Breast epithelium (tissue), 4 donors: ENCODE results near the gene LANCL2. TPM values are rescaled to one million over a fixed set of nuclear protein-coding genes. Genes with fewer than 3 reads are reported as not detected.

Experiments used
- DNase-seq, 2 donors: peaks; one replicate each; pipeline ENCODE4 v3.0.0-alpha.2; 2019; ENCODE audit warnings: low spot score in 2 of 2
- H3K27ac ChIP-seq, 2 donors: fragments of 200-600 bp; sonication (generic) in 1 of 2; one replicate each; pipeline ENCODE4 v1.5.1; 2016 to 2019; ENCODE audit warnings: mild to moderate bottlenecking in 1 of 2
- H3K27me3 ChIP-seq, 2 donors: fragments of 200-600 bp; sonication (generic) in 1 of 2; one replicate each; pipeline versions ENCODE4 v1.5.1 to v1.6.0; 2017 to 2019; ENCODE audit warnings: control low read depth in 1 of 2, mild to moderate bottlenecking in 1 of 2
- H3K36me3 ChIP-seq: fragments of 200-600 bp; one replicate; pipeline ENCODE4 v1.5.1; 2019
- H3K4me1 ChIP-seq, 2 donors: fragments of 200-600 bp; sonication (generic); one replicate each; pipeline ENCODE4 v1.5.1; 2016 to 2019; ENCODE audit warnings: control low read depth in 1 of 2
- H3K4me3 ChIP-seq, 3 donors: fragments of 200-600 bp; sonication (generic); 1 replicate in 2 of 3; 2 replicates in 1 of 3; pipeline ENCODE4 v1.5.1; 2016 to 2019; ENCODE audit warnings: mild to moderate bottlenecking in 3 of 3, moderate library complexity in 2 of 3
- H3K9me3 ChIP-seq, 2 donors: fragments of 200-600 bp; sonication (generic) in 1 of 2; one replicate each; pipeline ENCODE4 v1.5.1; 2016 to 2019; ENCODE audit warnings: control low read depth in 1 of 2
- POLR2A ChIP-seq: fragments of 450-650 bp; IDR thresholded peaks from one replicate; pipeline ENCODE4 v1.6.1; 2016; ENCODE audit warnings: antibody characterized with exemption, mild to moderate bottlenecking, moderate library complexity
- POLR2AphosphoS5 ChIP-seq, 3 donors: sonication (generic); formaldehyde crosslinking; IDR thresholded peaks; one replicate each; pipeline ENCODE4 v1.6.1; 2017; ENCODE audit warnings: antibody characterized with exemption in 3 of 3
- intact Hi-C: fragments of 100-400 bp; cut with DNase I; formaldehyde crosslinking; loops from one replicate; pipeline ENCODE4 v1.15.1; 2023; ENCODE audit warnings: low total_unique reads
- total RNA-seq, 3 donors: library from RNA; depleted of rRNA; stranded (reverse); fragments of >200 nt; gene quantifications; one replicate each; pipeline ENCODE4 v1.1.0, GENCODE V29; 2016
- TF ChIP-seq, protein P1 (sequence below), 3 donors: fragments of 450-650 bp; IDR thresholded peaks; one replicate each; pipeline ENCODE4 v1.5.1; 2016 to 2017; ENCODE audit warnings: antibody characterized with exemption in 3 of 3, mild to moderate bottlenecking in 3 of 3, moderate library complexity in 3 of 3

The LANCL2 gene, protein sequence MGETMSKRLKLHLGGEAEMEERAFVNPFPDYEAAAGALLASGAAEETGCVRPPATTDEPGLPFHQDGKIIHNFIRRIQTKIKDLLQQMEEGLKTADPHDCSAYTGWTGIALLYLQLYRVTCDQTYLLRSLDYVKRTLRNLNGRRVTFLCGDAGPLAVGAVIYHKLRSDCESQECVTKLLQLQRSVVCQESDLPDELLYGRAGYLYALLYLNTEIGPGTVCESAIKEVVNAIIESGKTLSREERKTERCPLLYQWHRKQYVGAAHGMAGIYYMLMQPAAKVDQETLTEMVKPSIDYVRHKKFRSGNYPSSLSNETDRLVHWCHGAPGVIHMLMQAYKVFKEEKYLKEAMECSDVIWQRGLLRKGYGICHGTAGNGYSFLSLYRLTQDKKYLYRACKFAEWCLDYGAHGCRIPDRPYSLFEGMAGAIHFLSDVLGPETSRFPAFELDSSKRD
- 10 to 100 TPM; 11.8 to 22.4 (median 20.2) TPM for total RNA-seq

DNA sequence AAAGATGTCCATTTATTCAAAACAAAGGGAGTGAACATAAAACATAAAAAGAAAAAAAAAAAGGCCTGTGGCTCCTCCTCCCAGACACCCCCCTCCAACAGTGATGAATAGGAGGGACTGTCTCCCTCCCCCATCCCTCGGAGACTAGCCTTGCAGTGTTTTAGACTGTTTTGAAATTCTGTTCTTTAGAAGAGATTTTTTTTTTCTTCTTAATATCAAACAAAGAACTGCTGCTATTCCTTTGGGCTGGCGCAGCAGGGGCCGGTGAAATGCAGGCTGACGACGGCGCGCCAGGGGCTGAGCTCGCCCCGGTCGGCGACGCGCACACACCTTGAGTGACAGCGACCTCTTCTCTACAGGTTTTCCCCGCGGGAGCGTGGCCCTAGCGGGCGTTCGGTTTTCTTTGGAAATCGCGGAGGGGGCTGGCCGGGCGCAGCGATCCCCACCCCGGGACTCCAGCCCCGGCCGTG lies at the start of gene LANCL2:
TSS of gene LANCL2 (plus strand) at position 133 of the 470 bp plus-strand sequence. CDS start 689 bp downstream, outside the sequence.
- no peak for DNase-seq
- no peaks in the 10 kb centered on the region for H3K9me3 ChIP-seq
- intact Hi-C loops: no loop called here
- peak within 1 kb of the TSS; percentile 70 to 97 (median 92) for H3K4me3 ChIP-seq
- H3K4me1 ChIP-seq: peaks cover 0 to 5% of the 10 kb centered on the region in 2 donors
- TF ChIP-seq POLR2AphosphoS5 (IDR thresholded peaks at IDR 0.05) (no peak), POLR2A (no peak)
- TF ChIP-seq, protein P1, sequence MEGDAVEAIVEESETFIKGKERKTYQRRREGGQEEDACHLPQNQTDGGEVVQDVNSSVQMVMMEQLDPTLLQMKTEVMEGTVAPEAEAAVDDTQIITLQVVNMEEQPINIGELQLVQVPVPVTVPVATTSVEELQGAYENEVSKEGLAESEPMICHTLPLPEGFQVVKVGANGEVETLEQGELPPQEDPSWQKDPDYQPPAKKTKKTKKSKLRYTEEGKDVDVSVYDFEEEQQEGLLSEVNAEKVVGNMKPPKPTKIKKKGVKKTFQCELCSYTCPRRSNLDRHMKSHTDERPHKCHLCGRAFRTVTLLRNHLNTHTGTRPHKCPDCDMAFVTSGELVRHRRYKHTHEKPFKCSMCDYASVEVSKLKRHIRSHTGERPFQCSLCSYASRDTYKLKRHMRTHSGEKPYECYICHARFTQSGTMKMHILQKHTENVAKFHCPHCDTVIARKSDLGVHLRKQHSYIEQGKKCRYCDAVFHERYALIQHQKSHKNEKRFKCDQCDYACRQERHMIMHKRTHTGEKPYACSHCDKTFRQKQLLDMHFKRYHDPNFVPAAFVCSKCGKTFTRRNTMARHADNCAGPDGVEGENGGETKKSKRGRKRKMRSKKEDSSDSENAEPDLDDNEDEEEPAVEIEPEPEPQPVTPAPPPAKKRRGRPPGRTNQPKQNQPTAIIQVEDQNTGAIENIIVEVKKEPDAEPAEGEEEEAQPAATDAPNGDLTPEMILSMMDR (IDR thresholded peaks at IDR 0.05): no peak
- peak within 1 kb of the TSS; percentile 98 for H3K27ac ChIP-seq
- no peaks in the 10 kb centered on the region for H3K27me3 ChIP-seq
- no peaks in the 10 kb centered on the region for H3K36me3 ChIP-seq

DNA sequence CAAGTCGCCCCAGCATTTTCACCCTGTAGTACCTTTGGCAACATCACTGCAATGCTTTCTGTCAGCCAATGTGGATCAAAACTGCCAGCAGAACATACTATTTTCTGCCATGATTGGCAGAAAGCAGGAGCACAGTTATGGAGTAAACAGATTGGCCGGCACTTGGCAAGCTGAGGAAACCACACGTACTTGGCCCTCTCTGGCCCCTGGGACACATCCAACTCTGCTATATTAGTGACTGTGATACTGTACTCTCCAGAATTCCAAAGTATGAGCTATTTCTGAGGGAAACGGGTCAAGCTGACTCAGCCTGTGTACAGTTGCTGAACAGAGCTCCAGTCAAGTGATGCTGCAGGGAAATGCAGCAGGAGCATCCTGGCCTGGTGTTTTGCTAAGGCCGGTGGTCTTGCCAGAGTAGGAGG lies 39.8 kb upstream of the LANCL2 start:
- Histone ChIP-seq H3K4me3 (no peak overlapping the region), H3K27me3 (no peaks in the 10 kb centered on the region), H3K9me3 (no peaks in the 10 kb centered on the region), H3K36me3 (no peaks in the 10 kb centered on the region), H3K4me1 (peaks cover 0 to 3% of the 10 kb centered on the region in 2 donors), H3K27ac (no peak overlapping the region)
- intact Hi-C loops: no loop called here
- DNase-seq: no peak
- TF ChIP-seq, protein P1 (IDR thresholded peaks at IDR 0.05): no peak
- TF ChIP-seq POLR2A (no peak), POLR2AphosphoS5 (IDR thresholded peaks at IDR 0.05) (no peak)

DNA sequence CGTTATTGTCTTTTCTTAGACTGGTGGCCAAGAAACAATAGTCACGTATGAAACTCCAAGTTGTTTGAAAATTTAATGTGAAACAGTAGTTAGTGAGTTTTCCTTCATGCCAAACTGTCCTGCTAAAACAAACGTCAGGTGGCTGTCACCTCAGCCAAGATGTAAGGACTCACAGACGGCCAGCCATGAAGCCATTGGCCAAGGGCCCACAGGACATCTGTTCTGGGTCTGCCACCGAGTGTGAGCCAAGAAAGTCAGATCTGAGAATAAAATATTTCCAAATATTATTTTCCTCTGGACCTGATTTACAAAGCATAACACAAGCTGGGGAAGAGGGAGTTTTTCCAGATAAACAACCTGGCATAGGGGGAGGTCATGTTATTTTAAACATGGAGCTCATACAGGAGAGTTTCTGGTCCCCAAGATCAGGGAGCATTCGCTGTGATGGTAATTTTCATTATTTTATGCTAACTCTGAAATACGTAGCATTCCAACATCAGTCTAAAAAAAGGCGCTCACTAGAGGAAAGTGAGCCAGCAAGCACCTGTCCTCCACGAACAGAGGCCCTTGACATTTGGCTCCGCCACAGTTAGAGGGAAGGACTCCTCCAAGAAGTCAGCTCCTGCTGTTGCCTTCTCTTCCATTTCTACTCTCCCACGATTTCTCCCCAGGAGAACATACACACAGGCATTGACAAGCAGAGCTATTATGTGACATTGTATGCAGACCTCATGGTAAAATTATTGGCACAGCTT lies 38.9 kb upstream of the LANCL2 start:
- Histone ChIP-seq H3K4me1 (peaks cover 0 to 3% of the 10 kb centered on the region in 2 donors), H3K36me3 (no peaks in the 10 kb centered on the region), H3K9me3 (no peaks in the 10 kb centered on the region), H3K27me3 (no peaks in the 10 kb centered on the region), H3K27ac (no peak overlapping the region), H3K4me3 (no peak overlapping the region)
- intact Hi-C loops: no loop called here
- TF ChIP-seq, protein P1 (IDR thresholded peaks at IDR 0.05): no peak
- TF ChIP-seq POLR2A (no peak), POLR2AphosphoS5 (IDR thresholded peaks at IDR 0.05) (no peak)
- DNase-seq: no peak

DNA sequence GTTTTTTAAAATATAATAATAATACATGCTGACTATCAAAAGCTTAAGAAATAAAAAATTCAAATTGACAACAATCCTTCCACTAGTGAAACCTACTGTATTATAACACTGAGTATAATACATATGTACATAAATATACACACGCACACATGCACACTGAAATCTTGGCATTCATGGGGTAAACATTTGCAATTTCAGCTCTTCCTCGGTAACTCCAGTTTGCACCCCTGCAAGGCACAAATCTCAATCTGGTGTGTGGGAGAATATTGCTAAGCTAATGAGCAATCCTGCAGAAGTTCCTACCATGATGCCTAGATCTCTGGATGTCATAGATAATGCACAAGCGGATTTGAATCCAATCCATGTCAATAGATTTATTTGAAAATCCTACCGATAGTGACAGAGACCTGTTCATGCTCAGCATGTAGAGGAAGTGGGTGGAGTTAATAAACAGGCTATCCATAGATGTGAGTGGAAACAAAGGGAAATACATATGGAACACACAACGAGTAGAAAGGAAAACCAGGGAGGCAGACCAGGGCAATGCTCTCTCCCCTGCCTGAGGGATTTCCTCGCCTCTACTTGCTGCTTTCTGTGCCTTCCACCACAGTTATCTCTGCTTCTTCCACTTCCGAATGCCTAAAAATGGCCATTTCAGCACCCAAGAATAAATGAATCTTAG lies 38.1 kb upstream of the LANCL2 start:
- Histone ChIP-seq H3K4me3 (no peak overlapping the region), H3K9me3 (no peaks in the 10 kb centered on the region), H3K27ac (no peak overlapping the region), H3K36me3 (no peaks in the 10 kb centered on the region), H3K27me3 (no peaks in the 10 kb centered on the region), H3K4me1 (peaks cover 0 to 3% of the 10 kb centered on the region in 2 donors)
- no peak for DNase-seq
- intact Hi-C loops: no loop called here
- TF ChIP-seq, protein P1 (IDR thresholded peaks at IDR 0.05): no peak
- TF ChIP-seq POLR2A (no peak), POLR2AphosphoS5 (IDR thresholded peaks at IDR 0.05) (no peak)
